Adrenal gland (tissue), 12 donors: ENCODE measurements around the gene KIAA1328. TPM values are rescaled to one million over a fixed set of nuclear protein-coding genes. Genes with fewer than 3 reads are reported as not detected.

Experiments
- DNase-seq, 7 donors: peaks; one replicate each; pipeline ENCODE4 v3.0.0-alpha.2; 2019 to 2020
- H3K27ac ChIP-seq, 5 donors: fragments of 200-600 bp; sonication (generic) in 4 of 5; 1 replicate in 3 of 5; 2 replicates in 2 of 5; pipeline versions ENCODE4 v1.5.1 to v1.8.0; 2016 to 2020; ENCODE audit warnings: mild to moderate bottlenecking in 1 of 5
- H3K27me3 ChIP-seq: fragments of 200-600 bp; 2 replicates; pipeline ENCODE4 v1.8.0; 2021
- H3K36me3 ChIP-seq, 2 donors: fragments of 200-600 bp; replicated peaks in 1 of 2; 1 replicate in 1 of 2; 2 replicates in 1 of 2; pipeline versions ENCODE4 v1.5.1 to v1.8.0; 2018 to 2022
- H3K4me1 ChIP-seq, 2 donors: fragments of 200-600 bp; replicated peaks in 1 of 2; 1 replicate in 1 of 2; 2 replicates in 1 of 2; pipeline versions ENCODE4 v1.5.1 to v1.8.0; 2018 to 2021
- H3K4me3 ChIP-seq, 4 donors: fragments of 200-600 bp; sonication (generic) in 3 of 4; one replicate each; pipeline ENCODE4 v1.5.1; 2016 to 2018
- H3K9me3 ChIP-seq, 3 donors: fragments of 200-600 bp; sonication (generic) in 1 of 3; replicated peaks in 1 of 3; 1 replicate in 2 of 3; 2 replicates in 1 of 3; pipeline versions ENCODE4 v1.5.1 to v1.8.0; 2016 to 2021
- POLR2A ChIP-seq, 2 donors: fragments of 450-650 bp; IDR thresholded peaks; one replicate each; pipeline ENCODE4 v1.6.1; 2017; ENCODE audit warnings: antibody characterized with exemption in 2 of 2, mild to moderate bottlenecking in 2 of 2, moderate library complexity in 1 of 2
- WGBS, 4 donors: extraction: QIAGEN DNeasy Blood & Tissue Kit in 2 of 4; methylation state at CpG; one replicate each; pipeline versions ENCODE4 v1.1.5 to v1.1.7; 2013 to 2017; 5-methylcytosine and 5-hydroxymethylcytosine counted together
- intact Hi-C, 2 donors: fragments of 100-400 bp; cut with DNase I; formaldehyde crosslinking; loops; one replicate each; pipeline versions ENCODE4 v1.14.1 to v1.15.0; 2022 to 2023
- polyA plus RNA-seq, 3 donors: library from polyadenylated mRNA; stranded (reverse); fragments of 200-250 nt in 2 of 3; fragments of 350-450 nt in 1 of 3; fragmentation: Illumina TruSeq in 1 of 3; extraction: RNeasy Lipid Tissue Mini Kit (QIAGEN cat#74804) in 1 of 3; gene quantifications; one replicate each; pipeline ENCODE4 v1.2.3, GENCODE V29; 2013 to 2014
- total RNA-seq, 9 donors: library from RNA; depleted of rRNA in 4 of 9; stranded (reverse); fragments of >200 nt in 4 of 9; fragments of 120-200 nt in 1 of 9; fragmentation: NEBNext Ultra II Directional in 1 of 9; extraction: Animal tissue kit (Norgen Biotek cat#: 25700) in 1 of 9; gene quantifications; one replicate each; pipeline versions ENCODE4 v1.1.0 to v1.2.4, GENCODE V29; 2013 to 2023
- TF ChIP-seq, protein P1 (sequence below), 6 experiments: fragments of 450-650 bp in 4 of 6; fragments of 200-600 bp in 2 of 6; sonication (generic) in 1 of 6; IDR thresholded peaks; 1 replicate in 5 of 6; 2 replicates in 1 of 6; pipeline versions ENCODE4 v1.5.1 to v1.8.0; 2016 to 2021; ENCODE audit warnings: antibody characterized with exemption in 6 of 6, mild to moderate bottlenecking in 2 of 6, moderate library complexity in 1 of 6
- donor health status: healthy with polysubstance abuse.
- donor health status: Bipolar disorder and iron deficiency.
- donor health status: DM: yes; HTN: yes; CAD: no.
- donor health status: DM: no; HTN: no; CAD: no.
- donor health status: DM: no; HTN: no; CAD: no.
- donor health status: DM: yes; HTN: yes; CAD: no.

Gene KIAA1328
- total and polyA plus RNA-seq, 12 donors: 2.5 to 20.5 (median 7.2) TPM

DNA sequence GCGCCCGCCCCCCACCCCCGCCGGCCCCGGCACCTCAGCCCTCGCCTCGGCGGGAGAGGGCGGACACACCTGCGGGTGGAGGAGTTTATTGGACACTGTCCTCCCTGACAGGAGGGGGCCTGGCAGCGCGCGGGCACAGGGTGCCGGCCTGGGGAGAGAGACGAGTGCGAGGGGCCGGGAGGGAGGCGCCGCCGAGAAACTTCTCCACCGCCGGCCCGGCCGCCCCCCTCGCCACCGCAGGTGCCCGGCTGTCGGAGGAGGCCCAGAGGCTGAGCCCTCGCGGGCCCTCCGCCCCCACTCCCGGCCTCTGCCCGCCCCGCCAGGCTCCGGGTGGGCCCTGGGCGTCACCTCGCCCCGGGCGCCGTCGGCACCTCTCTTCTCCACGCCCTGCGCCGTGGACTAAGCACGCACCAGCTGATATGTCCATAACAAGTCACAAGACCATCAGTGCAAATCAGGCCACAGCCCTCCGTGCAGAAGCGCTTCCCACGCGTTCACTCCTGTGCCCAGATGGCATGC, 425.4 kb downstream of the KIAA1328 start:
- TF ChIP-seq, protein P1, sequence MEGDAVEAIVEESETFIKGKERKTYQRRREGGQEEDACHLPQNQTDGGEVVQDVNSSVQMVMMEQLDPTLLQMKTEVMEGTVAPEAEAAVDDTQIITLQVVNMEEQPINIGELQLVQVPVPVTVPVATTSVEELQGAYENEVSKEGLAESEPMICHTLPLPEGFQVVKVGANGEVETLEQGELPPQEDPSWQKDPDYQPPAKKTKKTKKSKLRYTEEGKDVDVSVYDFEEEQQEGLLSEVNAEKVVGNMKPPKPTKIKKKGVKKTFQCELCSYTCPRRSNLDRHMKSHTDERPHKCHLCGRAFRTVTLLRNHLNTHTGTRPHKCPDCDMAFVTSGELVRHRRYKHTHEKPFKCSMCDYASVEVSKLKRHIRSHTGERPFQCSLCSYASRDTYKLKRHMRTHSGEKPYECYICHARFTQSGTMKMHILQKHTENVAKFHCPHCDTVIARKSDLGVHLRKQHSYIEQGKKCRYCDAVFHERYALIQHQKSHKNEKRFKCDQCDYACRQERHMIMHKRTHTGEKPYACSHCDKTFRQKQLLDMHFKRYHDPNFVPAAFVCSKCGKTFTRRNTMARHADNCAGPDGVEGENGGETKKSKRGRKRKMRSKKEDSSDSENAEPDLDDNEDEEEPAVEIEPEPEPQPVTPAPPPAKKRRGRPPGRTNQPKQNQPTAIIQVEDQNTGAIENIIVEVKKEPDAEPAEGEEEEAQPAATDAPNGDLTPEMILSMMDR (IDR thresholded peaks at IDR 0.05): no peak
- no peak for TF ChIP-seq POLR2A (IDR thresholded peaks at IDR 0.05)
- intact Hi-C loops: no loop called here
- Histone ChIP-seq H3K27me3 (peaks cover 19% of the 10 kb centered on the region), H3K4me1 (peaks cover 0 to 4% of the 10 kb centered on the region in 2 donors), H3K36me3 (no peaks in the 10 kb centered on the region), H3K27ac (no peak overlapping the region), H3K4me3 (peak overlapping the region in 1 of 4 donors; percentile 59), H3K9me3 (no peaks in the 10 kb centered on the region)
- 12 to 17% (median 12%) methylated on average over 25 to 49 of the region's 49 CpGs; no CpG with 5 or more reads in 1 of the 4 donors for WGBS, 4 donors
- peak in 1 of 7 donors; percentile 82 for DNase-seq

DNA sequence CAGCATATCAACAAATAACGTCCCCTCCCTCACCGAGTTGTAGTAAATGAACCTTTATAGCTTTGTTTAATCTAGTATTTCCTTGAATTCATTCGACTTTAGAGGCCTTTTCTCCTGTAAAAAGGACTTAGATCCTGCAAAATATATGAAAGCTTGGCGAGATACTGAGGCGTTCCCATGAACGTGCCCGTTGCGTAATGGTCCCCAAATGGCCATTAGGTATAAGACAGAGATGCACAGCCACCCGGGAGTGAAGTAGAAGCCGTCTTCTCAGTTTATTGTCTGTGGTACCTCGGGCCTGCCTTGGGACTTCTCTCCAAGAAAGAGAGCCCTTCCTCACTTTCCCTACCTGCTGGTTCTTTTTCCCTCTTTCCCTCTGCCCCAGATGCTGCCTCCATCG, 426.0 kb downstream of the KIAA1328 start:
- Histone ChIP-seq H3K36me3 (no peaks in the 10 kb centered on the region), H3K4me3 (no peak overlapping the region), H3K27me3 (peaks cover 19% of the 10 kb centered on the region), H3K4me1 (peaks cover 0 to 4% of the 10 kb centered on the region in 2 donors), H3K9me3 (no peaks in the 10 kb centered on the region), H3K27ac (no peak overlapping the region)
- TF ChIP-seq POLR2A (IDR thresholded peaks at IDR 0.05): no peak
- TF ChIP-seq, protein P1 (IDR thresholded peaks at IDR 0.05): no peak
- WGBS, 4 donors: 79 to 89% (median 87%) methylated on average over 12 of the region's 12 CpGs
- intact Hi-C loops: no loop called here
- DNase-seq: no peak

DNA sequence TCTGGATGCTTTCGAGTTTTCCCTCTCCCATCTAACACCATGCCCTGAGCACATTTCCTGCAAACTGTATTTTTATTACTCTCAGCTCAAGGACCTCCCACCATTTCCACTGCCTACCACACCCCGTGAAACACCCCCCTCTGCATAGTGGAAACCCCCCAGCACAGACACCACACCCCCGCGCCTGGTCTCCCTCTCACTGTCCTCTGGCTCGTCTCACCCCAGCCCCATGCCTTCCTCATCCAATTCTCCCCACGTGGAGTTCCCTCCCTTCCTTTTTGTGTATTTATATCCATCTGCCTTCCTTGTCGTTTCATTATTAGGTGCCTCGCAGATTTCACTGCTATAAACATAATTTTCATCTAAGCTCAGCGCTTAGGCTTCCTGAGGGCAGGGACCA, 429.2 kb downstream of the KIAA1328 start:
- TF ChIP-seq, protein P1 (IDR thresholded peaks at IDR 0.05): no peak
- TF ChIP-seq POLR2A (IDR thresholded peaks at IDR 0.05): no peak
- Histone ChIP-seq H3K27ac (no peak overlapping the region), H3K36me3 (no peaks in the 10 kb centered on the region), H3K4me3 (no peak overlapping the region), H3K9me3 (no peaks in the 10 kb centered on the region), H3K27me3 (peaks cover 11% of the 10 kb centered on the region), H3K4me1 (peaks cover 0 to 4% of the 10 kb centered on the region in 2 donors)
- intact Hi-C loops: no loop called here
- DNase-seq: no peak
- WGBS, 4 donors: 38 to 49% (median 44%) methylated on average over 9 of the region's 9 CpGs

DNA sequence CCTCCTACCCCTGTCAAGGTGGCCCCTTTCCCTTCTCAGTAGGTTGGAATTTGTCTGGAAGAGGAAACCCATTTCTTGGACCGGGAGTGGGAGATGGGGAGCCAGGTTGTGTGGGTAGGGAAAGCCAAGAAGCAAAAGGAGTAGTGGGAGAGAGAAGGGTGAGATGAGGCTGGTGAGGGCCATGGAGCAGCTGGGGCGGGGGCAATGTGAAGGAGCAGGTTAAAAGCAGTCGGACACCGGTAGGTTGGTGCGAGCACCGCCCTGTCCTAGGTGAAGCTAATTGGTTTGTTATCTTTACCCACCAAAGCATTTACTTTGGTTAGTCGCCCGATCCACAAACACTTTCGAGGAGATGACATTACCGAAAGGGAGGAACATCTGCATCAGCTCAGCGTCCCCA, 429.9 kb downstream of the KIAA1328 start:
- peaks cover 5% of the 10 kb centered on the region for H3K27me3 ChIP-seq
- intact Hi-C loops: no loop called here
- peaks cover 0 to 4% of the 10 kb centered on the region in 2 donors for H3K4me1 ChIP-seq
- no peak for TF ChIP-seq POLR2A (IDR thresholded peaks at IDR 0.05)
- TF ChIP-seq, protein P1 (IDR thresholded peaks at IDR 0.05): no peak
- WGBS, 4 donors: 60 to 73% (median 68%) methylated on average over 11 of the region's 11 CpGs
- H3K27ac ChIP-seq: no peak overlapping the region
- DNase-seq: no peak
- H3K36me3 ChIP-seq: no peaks in the 10 kb centered on the region
- H3K9me3 ChIP-seq: no peaks in the 10 kb centered on the region
- no peak overlapping the region for H3K4me3 ChIP-seq
